H1 (cell line): Measurements from ENCODE around the gene FBXO34. TPM values are rescaled to one million over a fixed set of nuclear protein-coding genes. Genes with fewer than 3 reads are reported as not detected.

ENCODE experiments used
- CTCF ChIA-PET: fragments of 300-600 bp; sonication (Branson Sonifier 250); formaldehyde crosslinking; loops from one replicate; lab custom pipeline; 2021; ENCODE audit not compliant: partially characterized antibody; lab: Charles Lee
- POLR2A ChIA-PET: fragments of 300-600 bp; sonication (Branson Sonifier 250); formaldehyde crosslinking; loops from one replicate; lab custom pipeline; 2021; ENCODE audit warnings: inconsistent platforms; ENCODE audit not compliant: partially characterized antibody; lab: Charles Lee
- DNase-seq, 2 experiments: peaks; one replicate each; pipeline versions ENCODE4 v3.0.0 to v3.0.0-alpha.2; 2010 to 2022; ENCODE audit warnings: low spot score in 2 of 2, low read depth in 1 of 2, mixed read lengths in 1 of 2
- FAIRE-seq: peaks from 2 replicates; lab custom pipeline; 2011; peaks lifted over from hg19 to GRCh38; lab: Jason Lieb, UNC
- H2AFZ ChIP-seq: 2 replicates; pipeline ENCODE4 v1.8.1; 2012; ENCODE audit warnings: low read length, inconsistent platforms
- H2AK5ac ChIP-seq: 2 replicates; pipeline ENCODE4 v1.6.1; 2013; ENCODE audit warnings: low read depth, low read length
- H2BK120ac ChIP-seq: replicated peaks from 2 replicates; pipeline ENCODE3; 2013; ENCODE audit warnings: low read depth, low read length, inconsistent platforms
- H2BK12ac ChIP-seq: 2 replicates; pipeline ENCODE4 v1.6.1; 2013; ENCODE audit warnings: low read depth, low read length
- H2BK15ac ChIP-seq: 2 replicates; pipeline ENCODE4 v1.6.1; 2013; ENCODE audit warnings: low read length
- H2BK20ac ChIP-seq: 2 replicates; pipeline ENCODE4 v1.6.1; 2013; ENCODE audit warnings: low read length
- H2BK5ac ChIP-seq: 2 replicates; pipeline ENCODE4 v1.6.1; 2013; ENCODE audit warnings: low read depth, low read length
- H3K14ac ChIP-seq: 2 replicates; pipeline ENCODE4 v1.6.1; 2013; ENCODE audit warnings: inconsistent platforms; ENCODE audit not compliant: insufficient read length
- H3K18ac ChIP-seq: 2 replicates; pipeline ENCODE4 v1.6.1; 2013; ENCODE audit warnings: low read length; ENCODE audit errors: extremely low read depth
- H3K23ac ChIP-seq: 2 replicates; pipeline ENCODE4 v1.6.1; 2013; ENCODE audit warnings: inconsistent platforms; ENCODE audit not compliant: insufficient read length
- H3K23me2 ChIP-seq: 2 replicates; pipeline ENCODE4 v1.6.1; 2013; ENCODE audit warnings: low read depth, low read length
- H3K27ac ChIP-seq: 2 replicates; pipeline ENCODE4 v1.6.1; 2011; ENCODE audit warnings: low read depth, low read length, inconsistent platforms
- H3K27me3 ChIP-seq, 4 experiments: replicated peaks in 1 of 4; 1 replicate in 1 of 4; 2 replicates in 3 of 4; pipeline versions ENCODE4 v1.6.1 to v1.8.1; 2011 to 2013; ENCODE audit warnings: low read length in 3 of 4, mild to moderate bottlenecking in 3 of 4, inconsistent platforms in 2 of 4, mixed read lengths in 2 of 4, moderate library complexity in 1 of 4; ENCODE audit not compliant: control insufficient read depth in 3 of 4, insufficient read depth in 3 of 4; ENCODE audit errors: extremely low read depth in 1 of 4
- H3K36me3 ChIP-seq, 4 experiments: 2 replicates each; pipeline versions ENCODE4 v1.6.1 to v1.8.1; 2011 to 2013; ENCODE audit warnings: mild to moderate bottlenecking in 4 of 4, low read length in 3 of 4, moderate library complexity in 2 of 4, control low read depth in 1 of 4, inconsistent platforms in 1 of 4; ENCODE audit not compliant: insufficient read depth in 4 of 4, control insufficient read depth in 2 of 4
- H3K4ac ChIP-seq: replicated peaks from 2 replicates; pipeline ENCODE3; 2013; ENCODE audit warnings: low read length, low read depth, mixed read lengths, inconsistent platforms; ENCODE audit not compliant: insufficient read length
- H3K4me1 ChIP-seq, 4 experiments: replicated peaks in 1 of 4; 1 replicate in 1 of 4; 2 replicates in 3 of 4; pipeline versions ENCODE4 v1.6.1 to v1.8.1; 2011 to 2013; ENCODE audit warnings: low read length in 3 of 4, inconsistent platforms in 2 of 4, mixed read lengths in 1 of 4; ENCODE audit not compliant: insufficient read depth in 4 of 4, control insufficient read depth in 3 of 4
- H3K4me2 ChIP-seq, 2 experiments: 2 replicates each; pipeline versions ENCODE4 v1.6.1 to v1.8.1; 2011 to 2013; ENCODE audit warnings: low read depth in 2 of 2, low read length in 2 of 2, control low read depth in 1 of 2, inconsistent platforms in 1 of 2, mild to moderate bottlenecking in 1 of 2; ENCODE audit not compliant: insufficient read depth in 1 of 2
- H3K4me3 ChIP-seq, 4 experiments: fragments of 200-600, 300-600 bp in 1 of 4; sonication (generic), shearing (Covaris generic), sonication (Bioruptor Twin) in 1 of 4; 2 replicates each; pipeline versions ENCODE4 v1.5.1 to v1.8.1; 2011 to 2016; ENCODE audit warnings: low read length in 4 of 4, low read depth in 3 of 4, control low read depth in 2 of 4, inconsistent platforms in 2 of 4, mild to moderate bottlenecking in 2 of 4, mixed read lengths in 1 of 4, moderate library complexity in 1 of 4; ENCODE audit not compliant: insufficient read depth in 2 of 4; ENCODE audit errors: extremely low read depth in 1 of 4
- H3K56ac ChIP-seq: replicated peaks from 2 replicates; pipeline ENCODE3; 2013; ENCODE audit warnings: low read depth, mild to moderate bottlenecking, mixed read lengths, low read length, inconsistent platforms; ENCODE audit not compliant: insufficient read length
- H3K79me1 ChIP-seq: 2 replicates; pipeline ENCODE4 v1.6.1; 2013; ENCODE audit warnings: low read depth, low read length, control low read depth
- H3K79me2 ChIP-seq, 2 experiments: 2 replicates each; pipeline versions ENCODE4 v1.6.1 to v1.8.1; 2012 to 2013; ENCODE audit warnings: low read length in 2 of 2, mild to moderate bottlenecking in 2 of 2, inconsistent platforms in 1 of 2; ENCODE audit not compliant: insufficient read depth in 2 of 2, control insufficient read depth in 1 of 2
- H3K9ac ChIP-seq, 4 experiments: replicated peaks in 1 of 4; 1 replicate in 1 of 4; 2 replicates in 3 of 4; pipeline versions ENCODE4 v1.6.1 to v1.8.1; 2011 to 2013; ENCODE audit warnings: low read depth in 3 of 4, low read length in 3 of 4, control low read depth in 2 of 4, mild to moderate bottlenecking in 2 of 4, moderate library complexity in 2 of 4, inconsistent platforms in 1 of 4; ENCODE audit errors: extremely low read depth in 1 of 4
- H3K9me3 ChIP-seq, 2 experiments: 2 replicates each; pipeline versions ENCODE4 v1.6.1 to v1.8.1; 2012 to 2013; ENCODE audit warnings: mild to moderate bottlenecking in 2 of 2, moderate library complexity in 2 of 2, control low read depth in 1 of 2, inconsistent platforms in 1 of 2, low read depth in 1 of 2, low read length in 1 of 2, mixed read lengths in 1 of 2; ENCODE audit not compliant: insufficient read depth in 2 of 2
- H4K20me1 ChIP-seq, 2 experiments: replicated peaks in 1 of 2; 2 replicates each; pipeline versions ENCODE3 to v1.8.1; 2011 to 2013; ENCODE audit warnings: inconsistent platforms in 2 of 2, low read length in 2 of 2, mild to moderate bottlenecking in 1 of 2; ENCODE audit not compliant: insufficient read depth in 2 of 2, control insufficient read depth in 1 of 2
- H4K5ac ChIP-seq: 2 replicates; pipeline ENCODE4 v1.6.1; 2013; ENCODE audit warnings: low read length, low read depth, mixed read lengths, inconsistent platforms; ENCODE audit not compliant: insufficient read length
- H4K8ac ChIP-seq: 2 replicates; pipeline ENCODE4 v1.8.0; 2013; ENCODE audit warnings: mild to moderate bottlenecking, moderate library complexity, low read length, inconsistent platforms; ENCODE audit not compliant: insufficient read depth; ENCODE audit errors: extremely low read depth
- H4K91ac ChIP-seq: replicated peaks from 2 replicates; pipeline ENCODE3; 2013; ENCODE audit warnings: low read length, mixed read lengths, inconsistent platforms; ENCODE audit not compliant: insufficient read length
- GTF2F1 ChIP-seq: IDR thresholded peaks from 2 replicates; pipeline ENCODE4 v1.6.1; 2012; ENCODE audit warnings: low read depth, low read length, improper control_type of control experiment, borderline replicate concordance
- JUND ChIP-seq: IDR thresholded peaks from 2 replicates; pipeline ENCODE4 v1.6.1; 2011; ENCODE audit warnings: mild to moderate bottlenecking, improper control_type of control experiment, low read length
- SIN3A ChIP-seq, 2 experiments: IDR thresholded peaks in 1 of 2; conservative IDR thresholded peaks in 1 of 2; 2 replicates each; pipeline ENCODE4 v1.6.1; 2011 to 2012; ENCODE audit warnings: low read length in 2 of 2, improper control_type of control experiment in 1 of 2, low read depth in 1 of 2, mild to moderate bottlenecking in 1 of 2
- TCF12 ChIP-seq: IDR thresholded peaks from 2 replicates; pipeline ENCODE4 v1.6.1; 2011; ENCODE audit warnings: low read depth, mild to moderate bottlenecking, low read length
- WGBS, 2 experiments: shearing (Covaris generic) in 1 of 2; methylation state at CpG; one replicate each; pipeline versions ENCODE4 v1.1.6 to v1.1.7; 2013 to 2015; ENCODE audit warnings: low lambda C conversion rate in 2 of 2, mixed read lengths in 2 of 2, inconsistent platforms in 1 of 2, low coverage in 1 of 2, missing lambda C conversion rate in 1 of 2; ENCODE audit not compliant: insufficient replicate concordance in 2 of 2, insufficient coverage in 1 of 2, insufficient read length in 1 of 2; ENCODE audit errors: extremely low coverage in 1 of 2, missing lambda C conversion rate in 1 of 2; 5-methylcytosine and 5-hydroxymethylcytosine counted together
- polyA plus RNA-seq, 7 experiments: library from polyadenylated mRNA; depleted of rRNA in 3 of 7; stranded (reverse) in 5 of 7; unstranded in 2 of 7; fragments of >200 nt in 5 of 7; fragments of 200-250 nt in 2 of 7; gene quantifications; 1 replicate in 5 of 7; 2 replicates in 1 of 7; 4 replicates in 1 of 7; pipeline versions ENCODE4 v1.2.1 to v1.2.3, GENCODE V29; 2011 to 2013; ENCODE audit warnings: missing spikeins in 2 of 7, mixed read lengths in 2 of 7
- total RNA-seq: library from RNA; stranded (reverse); fragmentation: NEBNext Ultra II Directional; extraction: Animal tissue kit (Norgen Biotek cat#: 25700); gene quantifications from 2 replicates; pipeline ENCODE4 v1.2.1, GENCODE V29; 2021

The FBXO34 gene
- total and polyA plus RNA-seq, 2 of the 8 experiments (the other 6 are each of a cell fraction or from before 2014, with no cell fraction given) = 7.0 to 14.4 TPM

DNA sequence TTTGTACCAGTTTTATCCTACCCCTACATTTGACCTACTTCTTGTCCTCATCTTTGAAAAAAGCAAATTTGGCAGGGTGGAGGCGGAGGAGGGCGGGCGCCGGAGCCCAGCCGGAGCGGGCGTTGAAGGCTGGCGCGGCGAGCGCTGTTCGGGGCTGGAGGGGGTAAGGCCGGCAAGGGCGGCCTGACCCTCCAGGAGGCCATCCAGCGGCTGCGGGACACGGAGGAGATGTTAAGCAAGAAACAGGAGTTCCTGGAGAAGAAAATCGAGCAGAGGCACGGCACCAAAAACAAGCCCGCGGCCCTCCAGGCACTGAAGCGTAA, 27.2 kb downstream of the FBXO34 start:
- Histone ChIP-seq H3K36me3 (peaks cover 0 to 3% (median 0%) of the 10 kb centered on the region in 4 experiments; a peak in 1 of 8 replicates), H4K20me1 (peaks cover 3% of the 10 kb centered on the region in 2 experiments), H3K79me1 (no peaks in the 10 kb centered on the region; the same call in 1 of the 2 replicates), H2BK5ac (no peak overlapping the region), H2BK12ac (no peak overlapping the region), H3K56ac (no peak overlapping the region), H2AK5ac (no peak overlapping the region), H4K91ac (no peak overlapping the region), H4K8ac (no peak overlapping the region), H2BK15ac (no peak overlapping the region), H2AFZ (no peak overlapping the region), H3K18ac (no peak overlapping the region), H3K23ac (no peak overlapping the region), H3K4me3 (no peak overlapping the region), H3K27ac (no peak overlapping the region; the same call in 1 of the 2 replicates), H3K23me2 (no peaks in the 10 kb centered on the region), H3K4ac (no peak overlapping the region), H2BK120ac (no peak overlapping the region), H3K9ac (no peak overlapping the region), H3K4me2 (no peak overlapping the region), H3K79me2 (peaks cover 0 to 36% of the 10 kb centered on the region in 2 experiments; a peak in 2 of 4 replicates), H3K27me3 (no peaks in the 10 kb centered on the region), H4K5ac (no peak overlapping the region), H3K4me1 (peaks cover 0 to 9% (median 6%) of the 10 kb centered on the region in 4 experiments; a peak in 4 of 7 replicates), H3K14ac (no peak overlapping the region), H2BK20ac (no peak overlapping the region), H3K9me3 (no peaks in the 10 kb centered on the region)
- TF ChIP-seq GTF2F1 (no peak), SIN3A (conservative IDR thresholded peaks at IDR 0.05 in 1 of 2, IDR thresholded peaks at IDR 0.05 in 1 of 2; ENCODE audit: low read depth in 1 of 2, low read length in 2 of 2) (no peak), JUND (no peak), TCF12 (no peak)
- DNase-seq (no peak), FAIRE-seq (no peak)
- POLR2A ChIA-PET = no interaction called here
- CTCF ChIA-PET = interaction anchor here (1.2 kb wide), 1 partner anchor 20 kb away, joined by 3 read pairs; no protein-coding TSS in a partner anchor
- 97% methylated on average over 21 of the region's 22 CpGs; no CpG with 5 or more reads in 1 of the 2 experiments for WGBS, 2 experiments
